GM12891 (cell line): ENCODE results near the gene SLC2A4RG.

Experiments used
- POLR2A ChIP-seq: IDR thresholded peaks from 2 replicates; pipeline ENCODE4 v1.6.1; 2011; ENCODE audit warnings: low read depth, low read length, control low read depth
- POLR2AphosphoS5 ChIP-seq: IDR thresholded peaks from 2 replicates; pipeline ENCODE4 v1.6.1; 2011; ENCODE audit warnings: low read depth, low read length, control low read depth
- SPI1 ChIP-seq: IDR thresholded peaks from 2 replicates; pipeline ENCODE4 v1.6.1; 2011; ENCODE audit warnings: low read depth, low read length, control low read depth
- TAF1 ChIP-seq: IDR thresholded peaks from 2 replicates; pipeline ENCODE4 v1.6.1; 2011; ENCODE audit warnings: low read depth, low read length, control low read depth

- TF ChIP-seq POLR2A (no peak), POLR2AphosphoS5 (no peak), SPI1 (no peak), TAF1 (no peak)
These were observed 42.5 kb downstream of the SLC2A4RG start for GRCh38 chr20:63782051-63782471.
